IPS DF 6.9 (cell line): ENCODE measurements around the gene VPS25.

ENCODE experiments used
- DNase-seq: peaks from one replicate; pipeline ENCODE4 v3.0.0-alpha.2; 2013; ENCODE audit warnings: low read depth, low spot score
- H3K27ac ChIP-seq: one replicate; pipeline ENCODE4 v1.5.1; 2013; ENCODE audit warnings: low read length, control low read depth
- H3K27me3 ChIP-seq: 2 replicates; pipeline ENCODE4 v1.6.1; 2013; ENCODE audit warnings: mild to moderate bottlenecking, low read length; ENCODE audit not compliant: control insufficient read depth, insufficient read depth
- H3K36me3 ChIP-seq: 2 replicates; pipeline ENCODE4 v1.6.1; 2013; ENCODE audit warnings: low read length; ENCODE audit not compliant: control insufficient read depth, insufficient read depth
- H3K4me1 ChIP-seq: 2 replicates; pipeline ENCODE4 v1.6.1; 2013; ENCODE audit warnings: low read length; ENCODE audit not compliant: control insufficient read depth, insufficient read depth
- H3K4me3 ChIP-seq: 2 replicates; pipeline ENCODE4 v1.5.1; 2013; ENCODE audit warnings: mild to moderate bottlenecking, low read length
- H3K9me3 ChIP-seq: 2 replicates; pipeline ENCODE4 v1.6.1; 2013; ENCODE audit warnings: low read length, inconsistent platforms; ENCODE audit not compliant: control insufficient read depth, insufficient read depth
- WGBS: extraction: QIAGEN DNeasy Blood & Tissue Kit; methylation state at CpG from one replicate; pipeline ENCODE4 v1.1.7; 2013; ENCODE audit warnings: mixed read lengths, missing lambda C conversion rate; ENCODE audit not compliant: insufficient read length, insufficient coverage; 5-methylcytosine and 5-hydroxymethylcytosine counted together

VPS25 gene

GRCh38 chr17:42809250-42809649 lies 36.0 kb downstream of the VPS25 start:
- WGBS = no CpG with 5 or more reads among the region's 3 CpGs
- DNase-seq = no peak
- Histone ChIP-seq H3K27ac (no peak overlapping the region), H3K4me1 (no peaks in the 10 kb centered on the region), H3K9me3 (no peaks in the 10 kb centered on the region; the same call in 1 of the 2 replicates), H3K4me3 (no peak overlapping the region), H3K36me3 (peaks cover 3% of the 10 kb centered on the region; the same call in 1 of the 2 replicates), H3K27me3 (no peaks in the 10 kb centered on the region)

- no peaks in the 10 kb centered on the region for H3K4me1 ChIP-seq
- H3K4me3 ChIP-seq = no peak overlapping the region
- no CpG with 5 or more reads among the region's 8 CpGs for WGBS
- H3K36me3 ChIP-seq = peaks cover 18% of the 10 kb centered on the region
- H3K27me3 ChIP-seq = no peaks in the 10 kb centered on the region
- H3K27ac ChIP-seq = no peak overlapping the region
- no peak for DNase-seq
- H3K9me3 ChIP-seq = no peaks in the 10 kb centered on the region
Measured at GRCh38 chr17:42814633-42815399, 41.6 kb downstream of the VPS25 start.

- DNase-seq = no peak
- no CpG with 5 or more reads among the region's 1 CpG for WGBS
- H3K36me3 ChIP-seq = peaks cover 16% of the 10 kb centered on the region
- no peak overlapping the region for H3K27ac ChIP-seq
- no peaks in the 10 kb centered on the region for H3K27me3 ChIP-seq
- no peak overlapping the region for H3K4me3 ChIP-seq
- no peaks in the 10 kb centered on the region for H3K4me1 ChIP-seq
- H3K9me3 ChIP-seq = no peaks in the 10 kb centered on the region
Measured at GRCh38 chr17:42817866-42818265, 44.6 kb downstream of the VPS25 start.

GRCh38 chr17:42818379-42818778 lies 45.1 kb downstream of the VPS25 start:
- peaks cover 16% of the 10 kb centered on the region for H3K36me3 ChIP-seq

GRCh38 chr17:42819939-42820535 lies 46.8 kb downstream of the VPS25 start:
- no CpG with 5 or more reads among the region's 2 CpGs for WGBS
- H3K4me3 ChIP-seq = no peak overlapping the region
- H3K36me3 ChIP-seq = peaks cover 16% of the 10 kb centered on the region
- H3K4me1 ChIP-seq = no peaks in the 10 kb centered on the region
- no peak overlapping the region for H3K27ac ChIP-seq
- H3K9me3 ChIP-seq = no peaks in the 10 kb centered on the region
- H3K27me3 ChIP-seq = no peaks in the 10 kb centered on the region
- peak; percentile 45 for DNase-seq

More at GRCh38 chr17:42818379-42818778, 45.1 kb downstream of the VPS25 start:
- Histone ChIP-seq H3K27ac (no peak overlapping the region), H3K9me3 (no peaks in the 10 kb centered on the region), H3K27me3 (no peaks in the 10 kb centered on the region), H3K4me1 (no peaks in the 10 kb centered on the region), H3K4me3 (no peak overlapping the region)
- DNase-seq = no peak
- WGBS = no CpG with 5 or more reads among the region's 5 CpGs

- DNase-seq = no peak
- H3K4me1 ChIP-seq = no peaks in the 10 kb centered on the region
- no CpG with 5 or more reads among the region's 7 CpGs for WGBS
- H3K27ac ChIP-seq = no peak overlapping the region
- no peak overlapping the region for H3K4me3 ChIP-seq
- H3K9me3 ChIP-seq = no peaks in the 10 kb centered on the region
- peaks cover 11% of the 10 kb centered on the region for H3K36me3 ChIP-seq
- H3K27me3 ChIP-seq = no peaks in the 10 kb centered on the region
Measured at GRCh38 chr17:42821176-42821575, 47.9 kb downstream of the VPS25 start.

GRCh38 chr17:42827472-42827871 lies 54.2 kb downstream of the VPS25 start:
- Histone ChIP-seq H3K4me1 (no peaks in the 10 kb centered on the region), H3K9me3 (no peaks in the 10 kb centered on the region), H3K27me3 (no peaks in the 10 kb centered on the region; the same call in 1 of the 2 replicates), H3K27ac (no peak overlapping the region), H3K36me3 (no peaks in the 10 kb centered on the region), H3K4me3 (no peak overlapping the region)
- no peak for DNase-seq
- whole genome bisulfite sequencing = no CpG with 5 or more reads among the region's 1 CpG
